Measurements from ENCODE around the gene LCN10.

Gene LCN10

GRCh38 chr9:136738960-136739359, 3.8 kb downstream of the LCN10 start:
- DNase-seq (ENCODE audit: low spot score), result no peak

DNA sequence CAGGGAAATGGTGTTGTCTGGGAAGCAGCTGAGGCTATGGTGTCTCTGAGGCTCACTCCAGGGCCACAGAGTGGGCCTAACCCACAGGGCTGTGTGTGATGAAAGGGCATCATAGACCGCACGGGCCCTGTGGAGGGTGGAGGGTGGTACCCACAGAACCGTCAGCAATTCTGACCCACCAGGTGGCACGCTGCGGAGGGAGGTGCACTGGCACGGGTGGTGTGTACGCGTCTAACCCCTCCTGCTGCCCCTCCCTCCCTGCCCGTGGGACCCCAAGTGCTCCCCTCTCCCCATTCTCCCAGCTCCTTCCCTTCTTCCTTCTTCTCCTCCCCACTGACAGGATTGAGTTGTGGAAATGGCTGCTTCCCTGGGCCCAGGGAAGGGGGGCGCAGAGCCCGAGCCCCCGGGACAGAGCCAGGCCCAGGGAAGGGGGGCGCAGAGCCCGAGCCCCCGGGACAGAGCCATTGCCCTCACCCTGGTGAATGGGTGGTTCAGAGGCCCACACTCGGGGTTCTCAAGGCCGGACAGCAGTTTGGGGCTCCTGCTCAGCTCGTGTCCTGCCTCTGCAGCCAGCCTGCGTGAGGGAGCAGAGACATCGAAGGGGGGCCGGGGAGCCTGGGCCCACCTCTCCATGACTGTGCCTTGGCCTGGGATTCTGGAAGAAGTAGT, 6.8 kb downstream of the LCN10 start:
- no peak for DNase-seq (ENCODE audit: low spot score)

DNA sequence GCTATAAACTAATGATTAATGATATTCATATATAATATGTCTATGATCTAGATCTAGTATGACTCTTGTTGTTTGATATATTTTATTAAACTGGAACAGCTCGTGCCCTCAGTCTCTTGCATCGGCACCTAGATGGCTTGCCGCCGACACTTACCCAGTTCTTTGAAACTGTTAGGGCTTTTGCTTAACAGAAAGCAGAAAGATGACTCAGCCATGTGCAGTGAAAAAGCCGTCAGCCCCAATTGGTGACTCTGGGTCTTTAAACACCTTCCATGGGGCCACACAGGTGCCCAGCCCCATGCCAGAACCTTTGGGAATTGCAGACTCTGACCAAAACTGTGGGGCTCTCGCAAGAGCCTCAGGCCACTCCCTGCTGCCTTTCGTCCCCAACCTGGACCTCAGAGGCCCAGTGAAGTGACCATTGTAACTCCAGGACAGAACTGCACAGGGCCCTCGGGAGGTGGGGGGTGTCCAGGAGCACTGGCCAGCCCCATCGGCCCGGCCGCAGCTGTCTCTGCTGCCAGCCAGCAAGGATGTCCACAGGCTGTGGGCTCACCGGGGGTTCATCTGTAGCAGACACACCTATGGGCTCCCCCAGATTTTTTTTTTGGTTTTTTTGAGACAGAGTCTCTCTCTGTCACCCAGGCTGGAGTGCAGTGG, 7.8 kb downstream of the LCN10 start:
- DNase-seq (ENCODE audit: low spot score), result no peak

- DNase-seq (ENCODE audit: low spot score), result no peak
Measured at GRCh38 chr9:136733611-136734010, 9.1 kb downstream of the LCN10 start.

- no peak for DNase-seq (ENCODE audit: low spot score)
Measured at GRCh38 chr9:136732444-136733178, 10.1 kb downstream of the LCN10 start.

GRCh38 chr9:136729926-136730325, 12.8 kb downstream of the LCN10 start:
- DNase-seq (ENCODE audit: low spot score), result no peak

DNA sequence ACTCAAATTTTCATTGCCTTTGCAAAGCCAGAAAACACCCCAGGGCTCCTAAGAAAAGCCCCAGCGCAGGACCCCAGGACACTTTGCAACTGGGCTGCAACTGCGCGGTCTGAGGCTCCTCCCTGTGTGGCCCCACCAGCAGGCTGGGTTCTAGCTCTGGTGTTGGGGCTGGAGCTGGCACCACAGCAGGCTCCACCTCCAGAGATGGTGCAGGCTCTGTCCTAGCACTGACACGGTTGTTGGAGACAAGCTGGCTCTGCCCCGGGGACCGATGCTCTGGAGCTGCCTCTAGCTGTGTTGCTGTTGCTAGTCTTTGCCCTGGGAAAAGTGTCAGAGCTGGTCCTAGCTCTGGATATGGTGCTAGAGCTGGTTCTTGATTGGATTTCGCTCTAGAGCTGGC, 13.6 kb downstream of the LCN10 start:
- no peak for DNase-seq (ENCODE audit: low spot score)

- no peak for DNase-seq (ENCODE audit: low spot score)
Measured at GRCh38 chr9:136728548-136729123, 14.1 kb downstream of the LCN10 start.

DNA sequence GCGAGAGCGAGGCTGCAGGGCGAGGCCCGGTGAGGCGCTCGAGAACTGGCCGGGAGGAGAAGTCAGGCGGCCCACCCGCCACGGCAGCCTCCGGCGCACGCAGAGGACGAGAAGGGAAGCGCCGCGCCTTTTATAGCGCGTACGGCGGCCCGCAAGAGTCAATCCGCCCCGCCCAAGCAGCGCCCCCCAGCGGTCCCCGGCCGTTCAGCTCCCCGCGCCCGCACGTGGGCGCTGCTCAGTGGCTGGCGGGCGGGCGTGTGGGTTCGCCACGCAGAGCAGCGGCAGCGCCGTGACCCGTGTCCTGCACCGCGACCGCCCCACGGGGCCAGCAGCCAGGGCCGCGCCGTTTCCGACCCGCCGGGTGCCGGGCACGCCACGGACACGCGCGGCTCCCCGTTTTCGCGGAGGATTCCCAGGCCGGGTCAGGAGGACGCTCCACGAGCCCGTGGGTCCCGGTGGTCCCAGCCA, 14.6 kb downstream of the LCN10 start:
- peak; percentile 90 for DNase-seq (ENCODE audit: low spot score)

GRCh38 chr9:136726631-136727191, 16.0 kb downstream of the LCN10 start:
- DNase-seq (ENCODE audit: low spot score), result peak; percentile 87

- no peak for DNase-seq (ENCODE audit: low spot score)
Measured at GRCh38 chr9:136726118-136726517, 16.6 kb downstream of the LCN10 start.

DNA sequence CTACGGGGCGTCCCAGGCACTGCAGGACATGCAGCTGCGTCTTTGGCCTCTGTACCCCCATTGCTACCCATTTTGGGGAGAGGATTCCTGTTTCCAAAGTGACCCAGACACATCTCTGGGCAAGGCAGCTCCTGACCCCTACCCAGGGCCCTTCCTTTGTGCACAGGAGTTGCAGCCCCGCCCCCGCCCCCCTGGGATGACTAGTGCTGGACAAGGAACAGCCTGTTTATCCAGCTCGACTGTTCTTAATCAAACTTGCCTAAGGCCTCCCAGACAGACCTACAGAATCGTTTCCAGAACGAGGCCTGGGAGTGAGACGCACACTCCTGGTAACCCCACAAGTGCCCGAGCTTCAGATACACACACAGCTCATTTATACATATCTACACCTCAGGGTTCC, 17.1 kb downstream of the LCN10 start:
- no peak for DNase-seq (ENCODE audit: low spot score)

DNA sequence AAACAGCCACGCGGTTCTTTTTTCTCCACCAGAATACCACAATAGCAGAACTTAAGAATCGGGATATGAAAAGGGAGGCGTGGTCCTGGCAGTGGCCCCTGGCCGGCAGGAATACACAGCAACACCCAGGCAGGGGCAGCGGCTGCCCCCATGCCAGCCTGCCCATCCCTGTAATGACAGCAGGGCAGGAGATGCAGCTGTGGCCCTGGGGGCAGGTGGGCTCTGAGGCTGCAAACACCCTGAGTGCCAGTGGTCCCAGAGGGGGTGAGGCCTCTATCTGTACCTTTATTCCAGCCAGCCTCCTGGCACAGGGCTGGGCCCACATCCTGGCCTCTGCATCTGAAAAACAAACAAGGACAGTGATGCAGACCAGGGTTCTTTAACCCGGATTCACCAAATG, 18.0 kb downstream of the LCN10 start:
- DNase-seq (ENCODE audit: low spot score), result no peak

GRCh38 chr9:136723989-136724388, 18.8 kb downstream of the LCN10 start:
- DNase-seq (ENCODE audit: low spot score), result no peak

DNA sequence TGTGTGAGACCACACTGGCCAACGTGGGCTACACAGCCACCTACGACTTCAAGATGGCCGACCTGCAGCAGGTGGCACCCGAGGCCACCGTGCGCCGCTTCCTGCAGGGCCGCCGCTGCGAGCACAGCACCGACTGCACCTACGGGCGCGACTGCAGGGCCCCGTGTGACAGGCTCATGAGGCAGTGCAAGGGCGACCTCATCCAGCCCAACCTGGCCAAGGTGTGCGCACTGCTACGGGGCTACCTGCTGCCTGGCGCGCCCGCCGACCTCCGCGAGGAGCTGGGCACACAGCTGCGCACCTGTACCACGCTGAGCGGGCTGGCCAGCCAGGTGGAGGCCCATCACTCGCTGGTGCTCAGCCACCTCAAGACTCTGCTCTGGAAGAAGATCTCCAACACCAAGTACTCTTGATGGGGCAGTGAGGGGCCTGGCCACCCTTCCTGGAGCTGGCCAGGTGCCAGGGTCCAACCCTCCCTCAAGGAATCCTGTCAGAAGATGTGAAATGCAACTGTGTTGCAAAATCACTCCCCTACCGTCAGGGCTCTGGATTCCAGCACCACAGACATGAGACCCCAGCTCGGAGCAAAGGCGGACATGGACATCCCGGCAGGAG, 19.3 kb downstream of the LCN10 start:
- DNase-seq (ENCODE audit: low spot score), result no peak

GRCh38 chr9:136722969-136723356, 19.8 kb downstream of the LCN10 start:
- no peak for DNase-seq (ENCODE audit: low spot score)

DNA sequence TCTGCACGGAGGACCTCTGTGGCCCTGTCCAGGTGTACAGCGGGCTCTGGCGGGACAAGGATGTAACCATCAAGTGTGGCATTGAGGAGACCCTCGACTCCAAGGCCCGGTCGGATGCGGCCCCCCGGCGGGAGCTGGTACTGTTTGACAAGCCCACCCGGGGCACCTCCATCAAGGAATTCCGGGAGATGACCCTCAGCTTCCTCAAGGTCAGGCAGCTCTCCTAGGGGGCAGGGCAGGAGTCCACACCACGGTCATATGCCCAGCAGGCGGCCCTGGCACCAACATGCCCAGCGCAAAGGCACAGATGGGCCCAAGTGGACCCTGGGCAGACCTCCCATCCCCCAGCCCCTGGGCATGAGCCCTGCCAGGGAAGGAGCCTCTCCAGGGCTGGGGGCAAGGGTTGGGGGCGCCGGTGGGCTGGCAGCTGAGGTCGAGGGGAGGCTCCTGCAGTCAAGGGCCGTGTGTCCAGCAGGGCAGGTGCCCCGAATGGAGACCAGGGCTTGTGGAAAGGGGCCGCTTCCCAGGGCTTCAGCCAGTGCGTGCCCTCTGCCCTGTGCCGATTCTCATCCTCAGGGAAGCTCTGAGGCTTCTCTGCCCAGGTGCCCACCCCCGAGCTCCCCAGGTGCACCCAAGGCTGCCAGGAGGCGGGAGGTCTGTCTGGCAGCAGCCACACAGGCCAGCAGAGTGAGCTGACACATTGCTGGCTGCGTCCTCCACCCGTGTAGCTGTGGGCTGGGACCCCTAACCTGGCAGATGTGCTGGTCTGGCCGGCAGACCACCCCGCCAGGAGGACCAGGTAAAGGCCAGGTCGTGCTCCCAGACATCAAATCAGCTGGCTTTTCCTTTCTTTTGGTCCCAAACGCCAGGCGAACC, 20.4 kb downstream of the LCN10 start:
- DNase-seq (ENCODE audit: low spot score), result no peak

DNA sequence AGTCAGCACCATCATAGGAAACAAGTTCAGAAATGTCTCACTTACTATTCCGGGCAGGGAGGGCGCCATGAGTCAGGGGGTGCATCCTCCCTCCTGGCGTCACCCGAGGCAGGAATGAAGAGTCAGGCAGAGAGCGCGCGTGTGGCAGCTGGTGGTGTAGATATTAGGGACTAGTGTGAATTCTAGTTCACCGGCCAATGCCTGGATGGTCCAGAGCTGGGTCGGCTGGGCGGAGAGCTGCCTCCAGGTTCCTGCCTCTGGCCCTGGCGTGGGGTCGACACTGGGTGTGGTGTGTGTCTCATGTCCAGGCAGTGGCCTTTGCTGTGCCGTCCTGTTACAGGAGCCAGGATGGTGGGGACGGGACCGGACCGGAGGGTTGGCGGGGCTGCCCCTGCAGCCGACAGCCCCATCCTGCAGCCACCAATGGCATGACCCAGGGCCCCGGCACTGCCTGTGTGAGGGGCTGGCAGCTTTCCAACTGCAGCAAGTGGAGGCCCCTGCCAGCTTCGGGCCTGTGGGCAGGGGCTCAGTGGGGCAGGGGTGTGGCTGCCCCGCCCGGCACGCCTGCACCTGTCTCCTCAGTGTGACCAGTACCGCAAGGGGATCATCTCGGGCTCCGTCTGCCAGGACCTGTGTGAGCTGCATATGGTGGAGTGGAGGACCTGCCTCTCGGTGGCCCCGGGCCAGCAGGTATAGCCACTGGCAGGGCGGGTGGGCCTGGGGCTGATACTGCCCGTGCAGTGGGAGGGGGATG, 21.2 kb downstream of the LCN10 start:
- DNase-seq (ENCODE audit: low spot score), result no peak

GRCh38 chr9:136720898-136721338, 21.8 kb downstream of the LCN10 start:
- no peak for DNase-seq (ENCODE audit: low spot score)

DNA sequence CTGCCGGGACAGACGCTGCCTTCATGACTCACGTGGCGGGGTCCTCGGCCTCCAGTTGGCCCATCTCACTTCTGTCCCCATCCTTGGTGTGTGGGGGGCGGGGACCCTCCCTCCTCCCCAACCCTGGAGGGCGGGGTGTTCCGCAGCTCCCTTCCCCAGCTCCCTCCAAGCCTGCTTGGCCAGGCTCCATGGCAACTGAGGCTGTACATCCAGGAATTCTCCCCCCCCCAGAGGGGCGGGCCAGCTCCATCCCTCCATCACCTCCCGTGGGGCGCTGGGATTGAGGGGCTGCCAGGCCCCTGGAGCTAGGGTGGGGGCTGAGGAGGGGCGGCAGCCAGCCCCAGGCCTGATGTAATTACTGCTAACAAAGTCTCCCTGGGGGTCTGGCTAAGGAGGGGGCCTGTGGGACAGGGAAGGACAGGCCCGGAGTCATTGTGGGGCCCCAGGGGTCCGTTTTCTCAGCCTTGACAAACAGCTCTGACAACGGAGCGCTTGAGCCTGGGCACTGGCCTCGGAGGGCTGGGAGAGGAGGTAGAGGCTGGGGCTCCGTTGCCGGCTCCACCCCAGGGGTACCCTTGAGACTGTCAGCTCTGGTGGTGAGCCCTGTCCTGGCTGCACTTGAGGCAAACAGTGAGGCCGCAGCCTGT, 22.4 kb downstream of the LCN10 start:
- DNase-seq (ENCODE audit: low spot score), result no peak

Measured in NAMALWA (cell line).